Measurements from ENCODE around the gene PKMYT1. TPM values are rescaled to one million over a fixed set of nuclear protein-coding genes. Genes with fewer than 3 reads are reported as not detected.

The PKMYT1 gene
- total RNA-seq = 0.22 and 27.1 TPM in 2 replicates

DNA sequence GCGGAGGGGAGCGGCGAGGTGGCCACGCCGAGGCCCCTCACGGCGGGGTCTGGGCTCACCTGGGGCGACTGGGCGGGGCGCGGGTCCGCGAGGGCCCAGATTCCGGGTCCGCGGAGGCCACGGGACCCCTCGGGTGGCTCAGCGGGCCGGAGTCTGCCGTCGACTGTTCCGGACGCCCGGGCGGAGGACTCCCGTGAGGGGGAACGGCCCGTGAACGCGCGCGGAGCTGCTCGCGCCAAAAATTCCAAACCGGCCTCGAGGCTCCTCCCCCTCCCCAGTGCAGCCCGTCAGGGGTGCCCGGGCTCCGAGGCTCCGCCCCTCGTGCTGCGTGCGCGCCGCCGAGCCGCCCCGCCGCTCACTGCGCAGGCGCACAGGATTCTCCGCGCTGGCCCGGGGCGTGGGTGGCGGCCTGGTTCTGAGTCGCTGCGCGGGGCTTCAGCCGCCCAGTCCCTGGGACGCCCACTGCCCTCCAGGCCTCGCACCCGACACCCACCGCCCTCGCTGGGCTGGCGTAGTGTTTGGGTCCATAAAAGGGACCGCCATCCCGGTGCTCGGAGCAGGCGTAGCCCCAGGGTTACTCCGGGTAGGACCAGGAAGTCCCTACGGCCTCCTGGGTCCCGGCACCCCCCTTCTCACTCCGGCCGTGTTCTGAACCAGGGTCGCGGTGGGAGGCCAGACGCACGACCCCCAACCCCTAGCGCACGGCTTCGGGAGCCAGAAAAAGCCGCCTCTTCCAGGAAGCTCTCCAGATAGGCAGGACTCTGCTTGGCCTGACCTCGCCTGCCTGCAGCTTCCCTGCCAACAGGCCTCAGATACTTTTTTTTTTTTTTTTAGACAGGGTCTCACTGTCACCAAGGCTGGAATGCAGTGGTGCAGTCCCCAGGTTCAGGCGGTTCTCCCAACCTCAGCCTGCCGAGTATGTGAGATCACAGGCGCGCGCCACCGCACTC, at the start of gene PKMYT1:
Gene PKMYT1 (minus strand): TSS at position 220 of the 950 bp plus-strand sequence. CDS start 789 bp downstream, outside the sequence.

GRCh38 chr16:3023669-3024478, 43.6 kb upstream of the PKMYT1 start, which contains the start of the genes HCFC1R1 and THOC6:
TSS of gene HCFC1R1 (minus strand) at chr16:3023942. CDS start at chr16:3023941, 1 bp downstream.
TSS of gene THOC6 (plus strand) at chr16:3024035. CDS start at chr16:3024327, 292 bp downstream.

GRCh38 chr16:3020247-3020603, 40.0 kb upstream of the PKMYT1 start, which contains the start of gene TNFRSF12A:
TSS of gene TNFRSF12A (plus strand) at chr16:3020368. CDS start at chr16:3020398, 30 bp downstream.

DNA sequence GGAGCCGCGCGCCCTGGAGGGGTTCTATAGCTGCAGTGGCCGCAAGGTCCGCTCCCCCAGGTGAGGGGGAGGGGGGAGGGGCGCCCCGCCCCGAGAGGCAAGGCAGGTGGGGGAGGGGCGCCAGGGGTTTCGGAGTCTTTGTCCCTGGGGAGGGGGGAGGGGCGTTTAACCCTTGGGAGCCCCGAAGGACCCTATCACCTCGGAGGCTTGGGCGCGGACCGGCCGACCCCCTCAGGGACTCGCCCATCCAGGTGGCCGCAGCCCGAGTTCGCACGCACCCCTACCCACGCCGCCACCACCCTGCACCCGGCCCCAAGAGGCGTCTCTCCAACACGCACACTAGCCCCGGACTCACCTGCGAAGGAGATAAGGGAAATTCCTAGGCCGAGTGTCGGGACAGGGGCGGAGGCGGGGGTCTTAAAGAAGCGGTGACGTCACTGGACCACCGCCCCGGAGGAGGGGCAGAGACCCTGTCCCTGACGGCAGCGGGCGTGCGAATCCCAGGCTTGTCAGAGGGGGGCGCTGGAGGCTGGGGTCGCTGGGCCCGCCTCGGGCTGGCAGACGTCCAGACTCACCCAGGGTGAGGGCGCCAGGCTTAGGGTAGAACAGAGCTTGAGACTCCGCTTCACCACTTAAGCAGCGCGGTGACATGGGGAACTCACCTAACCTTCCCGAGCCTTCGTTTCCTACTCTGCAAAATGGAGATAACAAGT, 37.7 kb upstream of the PKMYT1 start, which contains the start of gene CLDN6:
Gene CLDN6 (minus strand): TSS at position 390 of the 713 bp plus-strand sequence. CDS start 2,162 bp downstream, outside the sequence.

DNA sequence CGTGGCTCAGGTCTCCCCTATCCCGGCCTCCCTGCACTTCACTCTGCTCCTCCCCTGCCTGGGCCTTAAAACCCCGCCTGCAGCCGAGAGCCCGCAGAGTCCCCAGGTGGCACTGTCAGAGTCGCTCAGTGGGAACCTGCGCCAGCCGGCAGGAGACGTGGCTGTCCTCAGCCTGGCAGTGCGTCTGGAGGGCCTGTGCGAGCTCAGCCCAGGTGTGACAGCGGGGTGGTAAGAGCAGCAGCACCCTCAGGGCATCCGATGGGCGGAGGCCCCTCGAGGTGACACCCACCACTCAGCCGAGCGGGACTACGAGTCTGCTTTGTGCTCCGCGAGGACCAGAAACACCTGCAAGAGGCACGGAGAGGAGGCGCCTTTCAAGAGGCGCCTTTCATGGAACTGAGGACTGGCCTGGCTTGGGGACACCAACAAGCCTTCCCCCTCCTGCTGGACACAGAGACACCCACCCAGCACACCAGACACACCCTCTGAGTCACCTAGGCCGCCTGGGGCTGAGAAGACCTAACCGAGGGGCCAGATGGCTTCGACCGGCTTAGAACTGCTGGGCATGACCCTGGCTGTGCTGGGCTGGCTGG, 32.7 kb upstream of the PKMYT1 start, which contains the start of gene CLDN9:
Gene CLDN9 (plus strand): TSS at position 96 of the 593 bp plus-strand sequence. CDS start 440 bp downstream, at position 536.

DNA sequence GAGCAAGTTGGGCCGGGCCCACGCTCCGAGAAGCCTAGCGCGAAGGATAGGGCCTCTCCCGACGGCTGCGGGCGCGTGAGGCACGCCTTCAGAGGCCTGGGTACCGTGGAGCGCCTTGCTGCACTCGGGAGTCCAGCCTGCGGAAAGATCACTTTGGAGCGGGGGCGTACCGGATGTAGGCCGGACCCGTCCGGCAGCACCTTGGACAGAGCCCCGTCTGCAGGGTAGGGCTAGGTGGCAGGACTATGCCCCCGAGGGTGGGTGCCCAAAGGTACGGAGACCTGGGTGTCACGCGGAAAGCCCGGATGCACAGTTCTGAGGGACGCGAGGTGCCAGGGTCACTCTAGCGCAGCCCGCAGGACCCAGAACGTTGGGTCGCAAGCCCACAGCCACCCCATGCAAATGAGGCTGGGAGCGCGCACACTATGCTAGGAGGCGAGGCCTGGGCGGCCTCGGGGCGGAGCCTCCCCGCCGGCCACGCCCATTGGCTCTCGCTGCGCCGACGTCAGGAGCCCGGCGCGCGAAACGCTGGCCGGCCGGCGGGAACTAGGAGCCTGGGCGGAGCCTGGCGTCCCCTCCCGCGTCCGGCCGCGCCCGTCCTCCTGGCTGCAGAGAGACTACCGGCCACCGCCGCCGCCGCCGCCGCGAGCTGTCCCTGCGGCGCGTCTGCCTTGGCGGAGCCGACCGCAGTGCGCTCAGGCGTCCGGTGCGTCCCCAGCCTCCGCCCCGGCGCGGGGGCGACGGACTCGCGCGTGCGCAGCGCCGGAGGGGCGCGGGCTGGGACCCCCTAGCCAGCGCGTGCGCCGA, 11.3 kb downstream of the PKMYT1 start, which contains the start of gene PAQR4:
Gene PAQR4 (plus strand): TSS at position 611 of the 807 bp plus-strand sequence. CDS start 327 bp downstream, outside the sequence.

DNA sequence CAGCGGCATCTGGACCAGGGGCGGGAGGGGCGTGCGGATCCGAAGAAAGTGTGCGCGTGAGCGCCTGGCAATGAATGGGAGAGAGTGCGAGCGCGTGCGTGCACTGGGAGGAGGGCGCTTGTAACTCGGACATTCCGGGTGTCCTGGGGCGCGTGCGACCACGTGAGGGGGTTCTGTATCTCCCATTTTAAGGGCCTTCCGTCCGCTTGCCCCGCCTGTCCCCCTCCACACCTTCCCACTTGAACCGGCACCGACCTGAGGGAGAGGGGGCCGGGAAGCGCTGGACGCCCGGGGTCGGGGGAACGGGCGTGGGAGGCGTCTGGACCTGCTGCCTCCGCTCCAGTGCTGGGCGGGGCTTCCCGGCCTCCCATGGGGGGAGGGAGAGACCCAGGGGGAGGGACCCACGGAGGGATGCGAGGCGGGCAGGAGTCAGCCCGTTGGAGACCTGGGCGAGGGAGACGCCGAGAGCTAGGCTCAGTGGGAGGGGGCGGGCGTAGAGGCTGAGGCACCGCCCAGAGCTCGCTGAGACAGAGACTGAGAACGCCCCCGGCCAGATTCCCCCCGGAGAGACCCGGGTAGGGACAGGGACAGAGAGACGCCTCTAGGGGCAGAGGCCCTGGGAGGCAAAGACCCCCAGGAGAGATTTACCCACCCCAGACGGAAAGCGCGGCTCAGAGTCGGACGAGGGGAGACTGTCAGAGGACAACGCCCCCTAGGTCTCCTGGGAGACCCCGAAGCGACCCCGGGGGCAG, 16.3 kb downstream of the PKMYT1 start, which contains the start of gene KREMEN2:
Gene KREMEN2 (plus strand): TSS at position 553 of the 752 bp plus-strand sequence. CDS start 246 bp downstream, outside the sequence.

Small RNA genes within 50 kb of the gene (small RNA-seq; reads per million reads assigned to genes)
- 0.13 reads per million for gene LINC00514 (ENCODE audit: low replicate concordance)

Other genes starting within 250 kb of the PKMYT1 start
- gene SRRM2, start 227.8 kb downstream of the PKMYT1 start, total RNA-seq = 87.8 and 95.4 TPM in 2 replicates
- gene ELOB, start 203.2 kb downstream of the PKMYT1 start, total RNA-seq = 154 and 313 TPM in 2 replicates
- gene PRSS33, start 192.9 kb downstream of the PKMYT1 start, total RNA-seq = not detected in 2 replicates
- gene PRSS41, start 182.0 kb downstream of the PKMYT1 start, total RNA-seq = not detected in 2 replicates
- gene PRSS21, start 163.2 kb downstream of the PKMYT1 start, total RNA-seq = not detected in 2 replicates
- 0.29 TPM in 1 of 2 replicates, not detected in the other for gene ZG16B, start 150.1 kb downstream of the PKMYT1 start, total RNA-seq
- gene PRSS22, start 122.3 kb downstream of the PKMYT1 start, total RNA-seq = 2.7 TPM in 1 of 2 replicates, not detected in the other
- 53.0 and 83.3 TPM in 2 replicates for gene FLYWCH2, start 97.2 kb downstream of the PKMYT1 start, total RNA-seq
- 42.2 and 55.8 TPM in 2 replicates for gene FLYWCH1, start 68.5 kb downstream of the PKMYT1 start, total RNA-seq
- gene KREMEN2, start 16.2 kb downstream of the PKMYT1 start, total RNA-seq = not detected in 2 replicates
- gene PAQR4, start 11.1 kb downstream of the PKMYT1 start, total RNA-seq = 1.1 and 12.2 TPM in 2 replicates
- gene CLDN9, start 32.5 kb upstream of the PKMYT1 start, total RNA-seq = not detected in 2 replicates
- 0.14 and 0.22 TPM in 2 replicates for gene CLDN6, start 37.7 kb upstream of the PKMYT1 start, total RNA-seq
- 216 and 619 TPM in 2 replicates for gene TNFRSF12A, start 39.9 kb upstream of the PKMYT1 start, total RNA-seq
- 11.6 and 21.7 TPM in 2 replicates for gene HCFC1R1, start 43.5 kb upstream of the PKMYT1 start, total RNA-seq
- gene THOC6, start 43.6 kb upstream of the PKMYT1 start, total RNA-seq = 32.2 and 40.7 TPM in 2 replicates
- gene BICDL2, start 56.5 kb upstream of the PKMYT1 start, total RNA-seq = under 0.01 TPM in 1 of 2 replicates, not detected in the other
- gene MMP25, start 66.1 kb upstream of the PKMYT1 start, total RNA-seq = not detected in 2 replicates
- 3.7 and 21.7 TPM in 2 replicates for gene IL32, start 85.2 kb upstream of the PKMYT1 start, total RNA-seq
- not detected in 2 replicates for gene ZSCAN10, start 118.8 kb upstream of the PKMYT1 start, total RNA-seq
- gene ZNF205, start 132.1 kb upstream of the PKMYT1 start, total RNA-seq = 17.9 and 20.0 TPM in 2 replicates
- gene ZNF213, start 154.6 kb upstream of the PKMYT1 start, total RNA-seq = 8.3 and 11.4 TPM in 2 replicates
- gene OR1F1, start 207.8 kb upstream of the PKMYT1 start, total RNA-seq = not detected in 2 replicates